MM.1S (cell line): ENCODE measurements around the gene EFCAB7.

ENCODE experiments used
- CTCF ChIP-seq: fragments of 300-600 bp; sonication (generic); IDR thresholded peaks from 2 replicates; pipeline ENCODE4 v1.5.1; 2016; ENCODE audit warnings: antibody characterized with exemption, low read length, mixed read lengths
- EZH2 ChIP-seq: fragments of 300-600 bp; sonication (generic); optimal IDR thresholded peaks from 2 replicates; pipeline ENCODE3; 2017; ENCODE audit warnings: low read depth, mild to moderate bottlenecking, antibody characterized with exemption, low read length, mixed read lengths
- EZH2phosphoT487 ChIP-seq: fragments of 300-600 bp; sonication (generic); IDR thresholded peaks from 2 replicates; pipeline ENCODE4 v1.6.1; 2018; ENCODE audit warnings: antibody characterized with exemption, low read length

- TF ChIP-seq CTCF (no peak), EZH2phosphoT487 (no peak), EZH2 (no peak)
Observed at GRCh38 chr1:63509718-63510117, 13.6 kb upstream of the EFCAB7 start.
